Measurements from ENCODE around the gene PRIMA1. TPM values are rescaled to one million over a fixed set of nuclear protein-coding genes. Genes with fewer than 3 reads are reported as not detected.

Gene PRIMA1
- total and polyA plus RNA-seq, 9 of the 15 experiments (the other 6 are each of a cell fraction or from before 2014, with no cell fraction given) = not detected

GRCh38 chr14:93778856-93779629, 9.2 kb downstream of the PRIMA1 start:
- no peak overlapping the region for H3K27ac ChIP-seq (ENCODE audit: extremely low read depth, low read depth, low read length)
- H3K4me1 ChIP-seq (replicated peaks in 1 of 2; ENCODE audit: control insufficient read depth in 2 of 2, insufficient read depth in 2 of 2, low read length in 2 of 2) = no peaks in the 10 kb centered on the region
- H3K79me2 ChIP-seq (ENCODE audit: control insufficient read depth, insufficient read depth, low read length) = no peaks in the 10 kb centered on the region
- FAIRE-seq (no peak), ATAC-seq (no peak), DNase-seq (ENCODE audit: extremely low read depth in 1 of 4, low spot score in 3 of 4) (no peak)
- H3K9me3 ChIP-seq (replicated peaks; ENCODE audit: control insufficient read depth, insufficient read depth, low read depth, low read length) = no peaks in the 10 kb centered on the region
- TF ChIP-seq ZNF584 (CRISPR knock-in tag; IDR thresholded peaks at IDR 0.05; ENCODE audit: low read depth) (no peak), ATF6 (CRISPR knock-in tag; IDR thresholded peaks at IDR 0.05) (no peak), ARID3A (IDR thresholded peaks at IDR 0.05; ENCODE audit: borderline replicate concordance, low read depth, low read length) (no peak), CLOCK (CRISPR knock-in tag; IDR thresholded peaks at IDR 0.05; ENCODE audit: borderline replicate concordance) (no peak), ZNF79 (CRISPR knock-in tag; IDR thresholded peaks at IDR 0.05; ENCODE audit: low read depth) (no peak), ZNF583 (CRISPR knock-in tag; IDR thresholded peaks at IDR 0.05) (no peak), GABPB1 (CRISPR knock-in tag; IDR thresholded peaks at IDR 0.05) (no peak), ETV1 (tag; conservative IDR thresholded peaks at IDR 0.05; ENCODE audit: low read depth) (no peak), ZNF512 (tag; IDR thresholded peaks at IDR 0.05) (no peak), MEF2D (tag; conservative IDR thresholded peaks at IDR 0.05; ENCODE audit: low read depth) (no peak), NFATC3 (IDR thresholded peaks at IDR 0.05) (no peak)
- CTCF ChIA-PET (ENCODE audit: low intra/inter-chr PET ratio) = no interaction called here
- BruUV-seq (replicated peaks) = no TSS peak
- H3K4me3 ChIP-seq = no peak overlapping the region
- no peak overlapping the region for H3K9ac ChIP-seq (ENCODE audit: insufficient read depth in 1 of 2, low read depth in 2 of 2, low read length in 2 of 2)
- intact Hi-C loops (cut with micrococcal nuclease) = no loop called here
- POLR2A ChIA-PET = no interaction called here
- H2AFZ ChIP-seq (ENCODE audit: low read depth, low read length) = no peak overlapping the region
- in situ Hi-C loops (cut with MboI) = no loop called here
- no peaks in the 10 kb centered on the region for H3K27me3 ChIP-seq (ENCODE audit: control insufficient read depth in 2 of 2, insufficient read depth in 2 of 2, low read length in 2 of 2)
- no peaks in the 10 kb centered on the region for H4K20me1 ChIP-seq (replicated peaks; ENCODE audit: control insufficient read depth, insufficient read depth, low read length)
- H3K9me1 ChIP-seq (ENCODE audit: control insufficient read depth, insufficient read depth, low read length) = no peaks in the 10 kb centered on the region
- WGBS (ENCODE audit: insufficient coverage, low coverage, missing lambda C conversion rate) = 0% methylated on average over 9 of the region's 20 CpGs
- H3K4me2 ChIP-seq (ENCODE audit: insufficient read depth, low read length) = no peak overlapping the region
- H3K36me3 ChIP-seq (ENCODE audit: control insufficient read depth, insufficient read depth, low read length) = no peaks in the 10 kb centered on the region
